ENCODE results near the gene GEMIN5.

GRCh38 chr5:154986151-154986550 is 48.1 kb upstream of the GEMIN5 start:
- no peak for TF ChIP-seq CTCF (IDR thresholded peaks at IDR 0.05)
- TF ChIP-seq POLR2A (IDR thresholded peaks at IDR 0.05), result no peak
